ENCODE results near the gene SH2B3. TPM values are rescaled to one million over a fixed set of nuclear protein-coding genes. Genes with fewer than 3 reads are reported as not detected.

Gene SH2B3
- total and polyA plus RNA-seq, 2 of the 13 experiments (the other 11 are each of a cell fraction or from before 2014, with no cell fraction given): 6.8 to 6.9 TPM

GRCh38 chr12:111457071-111457470, 51.3 kb downstream of the SH2B3 start:
- POLR2A ChIA-PET: no interaction called here

More at GRCh38 chr12:111457071-111457470, 51.3 kb downstream of the SH2B3 start:
- Histone ChIP-seq H3K9me3 (ENCODE audit: low read length) (no peaks in the 10 kb centered on the region), H3K4me2 (ENCODE audit: low read depth, low read length) (no peak overlapping the region), H3K27me3 (ENCODE audit: control insufficient read depth in 1 of 2, insufficient read depth in 2 of 2, low read length in 2 of 2) (no peaks in the 10 kb centered on the region), H3K4me1 (ENCODE audit: insufficient read depth, low read length) (no peaks in the 10 kb centered on the region), H4K20me1 (ENCODE audit: insufficient read depth, low read length) (0 out of 2 replicates have a peak, but pooled peaks cover 3% of the 10 kb centered on the region), H3K36me3 (replicated peaks in 1 of 2; ENCODE audit: control insufficient read depth in 1 of 2, insufficient read depth in 2 of 2, low read length in 2 of 2) (peaks cover 32 to 68% of the 10 kb centered on the region in 2 experiments), H3K27ac (ENCODE audit: extremely low read length, insufficient read depth, low read length) (no peak overlapping the region), H3K4me3 (replicated peaks in 1 of 3; ENCODE audit: insufficient read depth in 1 of 3, low read depth in 2 of 3, low read length in 3 of 3) (no peak overlapping the region), H2AFZ (ENCODE audit: low read length) (no peak overlapping the region), H3K79me2 (ENCODE audit: insufficient read depth, low read length) (no peaks in the 10 kb centered on the region), H3K9ac (ENCODE audit: insufficient read depth, low read depth, low read length) (no peak overlapping the region)
- in situ Hi-C loops (cut with HindIII; ENCODE audit: extremely low pct_ligation_motif_present, low pct_unique_long_range_greater_than_20kb): no loop called here
- BruUV-seq (replicated peaks): no TSS peak
- no peak for FAIRE-seq
- ATAC-seq: no peak
- no peak for DNase-seq (ENCODE audit: low spot score)
- TF ChIP-seq KLF11 (CRISPR knock-in tag; IDR thresholded peaks at IDR 0.05): no peak
- TF ChIP-seq ZNF121 (CRISPR knock-in tag; IDR thresholded peaks at IDR 0.05): no peak
- no peak for TF ChIP-seq ZFP1 (CRISPR knock-in tag; IDR thresholded peaks at IDR 0.05)
- TF ChIP-seq ZNF605 (CRISPR knock-in tag; IDR thresholded peaks at IDR 0.05): no peak
- TF ChIP-seq ZNF484 (CRISPR knock-in tag; IDR thresholded peaks at IDR 0.05; ENCODE audit: borderline replicate concordance, low read depth): no peak
- TF ChIP-seq ZNF274 (CRISPR knock-in tag; IDR thresholded peaks at IDR 0.05): no peak
- TF ChIP-seq ZFP90 (CRISPR knock-in tag; IDR thresholded peaks at IDR 0.05; ENCODE audit: borderline replicate concordance): no peak
- TF ChIP-seq TOPORS (CRISPR knock-in tag; IDR thresholded peaks at IDR 0.05): no peak
- no peak for TF ChIP-seq ZNF646 (CRISPR knock-in tag; IDR thresholded peaks at IDR 0.05)
- TF ChIP-seq CHD4 (IDR thresholded peaks at IDR 0.05; ENCODE audit: borderline replicate concordance, low read length): no peak
- TF ChIP-seq FOXJ3 (CRISPR knock-in tag; IDR thresholded peaks at IDR 0.05; ENCODE audit: borderline replicate concordance): no peak
- TF ChIP-seq TEAD3 (CRISPR knock-in tag; optimal IDR thresholded peaks at IDR 0.05; ENCODE audit: borderline replicate concordance): no peak
- TF ChIP-seq TMF1 (CRISPR knock-in tag; IDR thresholded peaks at IDR 0.05; ENCODE audit: low read depth): no peak
- no peak for TF ChIP-seq CBX1 (IDR thresholded peaks at IDR 0.05; ENCODE audit: low read depth)
- no peak for TF ChIP-seq TOE1 (CRISPR knock-in tag; IDR thresholded peaks at IDR 0.05)
- TF ChIP-seq XBP1 (CRISPR knock-in tag; IDR thresholded peaks at IDR 0.05): no peak
- no peak for TF ChIP-seq ZC3H4 (CRISPR knock-in tag; IDR thresholded peaks at IDR 0.05; ENCODE audit: borderline replicate concordance)
- no peak for TF ChIP-seq NBN (conservative IDR thresholded peaks at IDR 0.05)
- 97% methylated on average over 9 of the region's 9 CpGs for WGBS (ENCODE audit: low lambda C conversion rate)
- CTCF ChIA-PET (ENCODE audit: low intra/inter-chr PET ratio, low total read pairs): no interaction called here
- intact Hi-C loops (cut with micrococcal nuclease; ENCODE audit: unreplicated experiment): no loop called here

Data from HepG2 (cell line).